GM18868 (cell line): Measurements from ENCODE around the gene NKX1-1.

Experiments
- ATAC-seq: cut with Tn5 transposase; IDR thresholded peaks from one replicate; pipeline ENCODE4 v1.9.1; 2021; ENCODE audit warnings: mild to moderate bottlenecking, moderate library complexity; ENCODE audit not compliant: unreplicated experiment

Gene NKX1-1

DNA sequence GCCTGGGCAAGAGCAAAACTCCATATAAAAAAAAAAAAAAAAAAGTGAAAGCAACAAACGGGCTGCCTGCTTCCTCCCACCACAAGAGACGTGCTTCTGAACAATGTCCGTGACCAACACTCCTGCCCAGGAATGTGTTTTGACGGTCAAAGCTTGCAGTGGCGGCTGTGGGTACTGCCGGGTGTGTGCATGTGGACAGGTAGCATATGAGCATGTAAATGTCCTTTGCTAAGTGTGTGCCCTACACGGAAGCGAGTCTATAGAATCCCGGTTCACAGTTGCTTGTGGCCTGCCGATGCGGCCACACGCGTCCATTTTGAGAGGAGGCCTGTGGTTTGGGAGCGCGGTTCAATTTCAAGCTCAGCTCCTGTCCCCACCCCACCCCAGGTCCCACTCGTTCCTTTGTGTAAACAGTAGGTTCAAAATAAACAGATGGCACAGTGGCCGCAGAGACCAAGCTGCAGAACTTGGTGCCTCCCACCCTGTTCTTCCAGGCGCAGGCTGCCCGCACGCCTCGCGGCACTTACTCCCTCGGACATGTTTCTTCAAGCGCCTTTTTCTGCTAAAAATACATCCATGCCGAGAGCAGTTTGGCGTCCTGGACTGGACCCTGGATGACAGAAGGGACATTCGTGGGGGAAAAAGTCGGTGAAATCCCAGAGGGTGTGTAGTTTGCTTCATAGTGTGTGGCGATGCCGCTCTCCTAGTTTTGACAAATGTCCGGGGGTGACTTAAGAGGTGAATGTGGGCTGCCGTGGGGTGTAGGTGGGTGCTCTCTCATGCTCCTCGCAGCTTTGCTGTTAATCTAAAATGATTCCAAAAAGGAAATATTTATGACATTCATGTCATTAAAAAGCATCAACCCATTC is 11.5 kb upstream of the NKX1-1 start:
- no peak for ATAC-seq

DNA sequence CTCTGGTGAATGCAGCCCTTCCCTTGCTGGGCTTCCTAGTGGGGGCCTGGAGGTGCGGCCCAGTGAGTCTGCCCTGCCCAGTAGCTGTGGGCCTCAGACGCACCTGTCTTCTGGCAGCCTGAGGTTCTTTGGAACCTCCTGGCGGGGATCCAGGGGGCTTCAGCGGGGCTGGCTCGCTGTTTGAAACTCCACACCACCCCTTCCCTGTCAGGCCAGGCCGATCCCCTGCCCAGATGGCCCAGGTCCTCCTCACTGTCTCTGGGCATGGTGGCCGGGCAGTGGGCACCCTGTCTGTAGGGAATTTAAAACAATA is 10.7 kb upstream of the NKX1-1 start:
- no peak for ATAC-seq

- no peak for ATAC-seq
Measured at GRCh38 chr4:1416051-1416947, 10.1 kb upstream of the NKX1-1 start.

GRCh38 chr4:1415681-1415981 is 9.4 kb upstream of the NKX1-1 start:
- no peak for ATAC-seq

DNA sequence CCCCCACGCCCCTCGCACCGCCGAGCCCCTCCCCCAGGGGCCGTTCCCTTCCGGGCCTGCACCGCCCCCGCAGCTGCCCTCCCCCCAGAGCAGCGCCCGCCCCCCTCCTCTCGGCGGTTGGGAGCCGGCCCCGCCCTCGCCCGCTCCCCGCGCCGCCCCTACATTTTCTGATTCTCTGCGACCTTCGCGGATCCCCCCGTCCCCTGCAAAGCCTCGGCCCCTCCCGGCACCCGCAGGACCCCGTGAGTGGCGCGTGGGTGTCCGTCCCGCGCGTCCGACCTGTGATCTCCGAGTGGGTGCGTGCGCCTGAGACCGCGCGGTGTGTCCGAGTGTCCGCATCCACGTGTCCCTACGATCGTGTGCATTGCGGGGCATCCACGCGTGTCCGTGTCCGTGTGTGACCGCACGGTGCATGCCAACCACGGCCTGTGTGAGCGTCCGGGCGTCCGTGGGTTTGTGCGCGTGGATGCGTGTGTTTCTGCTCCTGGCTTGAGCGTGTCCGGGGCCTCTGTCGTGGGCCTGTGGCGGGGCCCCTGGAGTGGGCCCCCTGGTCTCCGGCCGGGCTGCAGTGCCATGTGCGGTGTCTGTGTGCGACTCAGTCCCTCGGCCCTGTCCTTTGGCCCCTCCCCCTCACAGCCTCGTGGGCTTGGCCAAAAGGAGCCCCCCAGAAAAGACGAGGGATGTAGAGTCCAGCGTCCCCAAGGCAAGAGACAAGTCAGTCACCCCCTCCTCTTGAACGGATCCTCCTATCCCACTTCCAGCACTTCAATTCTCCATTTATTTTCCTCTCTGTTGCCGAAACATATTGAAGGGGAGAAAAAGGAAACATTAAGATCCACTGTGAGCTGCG is 8.8 kb upstream of the NKX1-1 start:
- no peak for ATAC-seq

- no peak for ATAC-seq
Measured at GRCh38 chr4:1413687-1414479, 7.6 kb upstream of the NKX1-1 start.

- no peak for ATAC-seq
Measured at GRCh38 chr4:1413204-1413663, 7.0 kb upstream of the NKX1-1 start.

DNA sequence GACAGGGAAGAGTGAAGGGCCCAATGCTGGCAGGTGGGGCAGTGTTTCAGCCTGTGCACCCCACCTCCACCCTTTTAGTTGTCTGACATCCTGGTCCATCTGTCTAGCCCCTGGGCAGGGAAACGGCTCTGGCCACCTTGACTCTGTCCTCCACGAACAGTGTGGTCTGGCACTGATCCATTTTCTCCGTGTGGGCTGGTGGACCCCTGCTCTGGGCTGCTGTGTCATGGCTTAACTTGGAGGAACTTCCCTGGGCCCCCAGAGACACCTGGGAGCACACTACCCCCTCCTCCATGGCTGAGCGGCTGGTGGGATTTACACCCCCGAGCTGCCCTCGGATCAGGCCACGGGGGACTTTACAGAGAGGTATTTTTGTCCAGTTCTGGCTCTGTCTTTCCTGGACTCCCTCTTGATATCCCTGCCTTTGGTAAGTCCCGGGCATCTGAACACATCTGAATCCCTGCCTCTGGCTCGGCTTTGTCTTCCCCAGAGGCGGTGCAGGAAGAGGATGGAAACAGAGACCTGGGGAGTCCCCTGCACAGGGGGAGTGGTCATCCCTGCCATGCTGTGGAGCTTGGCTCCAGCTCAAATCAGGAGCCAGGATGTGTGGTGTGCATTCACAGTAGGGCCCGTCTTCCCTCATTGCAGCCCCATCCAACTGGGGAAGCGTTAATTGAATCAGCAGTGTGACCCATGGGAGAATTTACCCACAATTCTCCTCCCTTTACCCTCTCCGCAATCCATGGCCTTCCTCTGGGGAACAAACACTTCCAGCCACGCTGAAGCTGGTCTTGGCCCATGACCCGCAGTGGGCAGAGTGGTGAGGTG is 6.3 kb upstream of the NKX1-1 start:
- ATAC-seq: no peak

GRCh38 chr4:1411436-1412375 is 5.5 kb upstream of the NKX1-1 start:
- no peak for ATAC-seq

DNA sequence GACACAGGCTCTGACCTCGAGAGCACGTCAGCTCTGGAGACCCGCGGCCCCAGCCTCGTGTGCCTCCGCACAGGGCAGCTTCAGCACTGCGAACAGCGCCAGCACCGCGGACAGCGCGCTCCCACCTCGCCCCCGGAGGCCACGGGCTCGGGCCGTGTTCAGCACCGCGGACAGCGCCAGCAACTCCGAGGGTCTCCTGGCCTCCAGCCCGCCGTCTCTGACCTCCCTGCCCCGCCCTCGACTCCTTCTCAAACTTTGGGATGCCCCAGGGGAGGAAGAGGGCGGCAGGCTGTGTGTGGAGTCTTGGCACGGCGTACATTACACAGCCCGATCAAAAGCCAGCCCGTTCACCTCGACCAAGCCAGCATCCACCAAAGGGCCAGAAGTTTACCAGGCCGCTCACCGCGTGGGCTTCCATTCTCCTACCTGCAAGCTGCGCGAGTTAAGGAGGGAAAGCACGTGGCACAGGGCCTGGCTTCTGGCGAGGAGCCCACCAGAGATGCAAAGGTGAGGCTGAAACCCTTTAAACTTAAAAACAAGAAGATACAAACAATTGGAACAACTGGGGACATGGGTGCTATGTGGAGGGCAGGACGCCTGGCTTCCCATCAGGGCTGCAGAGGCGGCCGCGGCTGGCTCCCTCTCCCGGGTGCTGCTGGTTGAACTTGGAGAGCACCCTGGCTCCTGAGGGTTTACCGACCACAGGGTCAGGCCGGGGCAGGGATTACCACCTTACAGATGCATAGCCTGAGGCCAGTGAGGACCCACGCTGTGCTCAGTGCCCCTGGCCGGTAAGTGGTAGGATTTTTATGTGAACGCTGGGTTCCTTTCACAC is 4.5 kb upstream of the NKX1-1 start:
- ATAC-seq: no peak

- ATAC-seq: no peak
Measured at GRCh38 chr4:1409491-1410425, 3.5 kb upstream of the NKX1-1 start.

DNA sequence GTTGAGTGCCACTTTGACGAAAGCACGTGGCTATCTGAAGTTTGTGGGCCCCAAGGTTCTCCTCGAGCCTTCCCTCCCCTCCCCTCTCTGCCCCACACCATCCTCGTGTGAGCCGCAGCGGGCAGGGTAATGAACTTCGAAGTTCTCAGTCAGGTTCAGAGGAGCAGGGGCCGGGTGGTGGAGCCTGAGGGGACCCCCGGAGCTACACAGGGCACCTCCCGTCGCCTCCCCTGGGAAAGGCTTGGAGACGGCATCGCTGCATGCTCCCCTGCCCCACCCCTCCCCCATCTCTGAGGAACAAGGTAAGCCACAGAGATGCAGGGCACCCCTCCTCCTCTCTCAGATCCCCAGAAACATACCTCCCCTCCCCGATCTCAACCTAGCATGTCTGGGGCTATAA is 2.8 kb upstream of the NKX1-1 start:
- no peak for ATAC-seq

GRCh38 chr4:1408418-1408817 is 2.2 kb upstream of the NKX1-1 start:
- no peak for ATAC-seq

GRCh38 chr4:1407657-1408333 is 1.6 kb upstream of the NKX1-1 start:
- no peak for ATAC-seq

- no peak for ATAC-seq
Measured at GRCh38 chr4:1406981-1407656, 877 bp upstream of the NKX1-1 start.
